HG03432 (cell line): ENCODE measurements around the gene CAMK2G.
A peak's percentile ranks its signal among the peaks of the same experiment; 100 is the strongest.
"Not testable (repeated sequence)": the region's sequence is repeated elsewhere in the genome, so short reads cannot be mapped to it uniquely, and the experiment has no call there.

Source experiments
- ATAC-seq: cut with Tn5 transposase; IDR thresholded peaks from one replicate; pipeline ENCODE4 v1.9.1; 2021; ENCODE audit warnings: mild to moderate bottlenecking, moderate library complexity; ENCODE audit not compliant: unreplicated experiment

CAMK2G gene

GRCh38 chr10:73905256-73906020, 31.1 kb upstream of the CAMK2G start:
- no peak for ATAC-seq

GRCh38 chr10:73902351-73902750, 28.0 kb upstream of the CAMK2G start:
- no peak for ATAC-seq

GRCh38 chr10:73901261-73901660, 26.9 kb upstream of the CAMK2G start:
- no peak for ATAC-seq

GRCh38 chr10:73900064-73900463, 25.7 kb upstream of the CAMK2G start:
- ATAC-seq, result no peak

- no peak for ATAC-seq
These were observed 25.1 kb upstream of the CAMK2G start for GRCh38 chr10:73899423-73899822.

- ATAC-seq, result no peak
These were observed 24.5 kb upstream of the CAMK2G start for GRCh38 chr10:73898730-73899410.

GRCh38 chr10:73897693-73898092, 23.3 kb upstream of the CAMK2G start:
- no peak for ATAC-seq

- not testable (repeated sequence) for ATAC-seq
These were observed 21.0 kb upstream of the CAMK2G start for GRCh38 chr10:73895381-73895780.

- ATAC-seq, result no peak
These were observed 20.1 kb upstream of the CAMK2G start for GRCh38 chr10:73894245-73894971.

GRCh38 chr10:73893426-73893825, 19.1 kb upstream of the CAMK2G start:
- ATAC-seq, result no peak

GRCh38 chr10:73892310-73893030, 18.1 kb upstream of the CAMK2G start:
- no peak for ATAC-seq

- ATAC-seq, result no peak
These were observed 17.2 kb upstream of the CAMK2G start for GRCh38 chr10:73891540-73891939.

- not testable (repeated sequence) for ATAC-seq
These were observed 16.5 kb upstream of the CAMK2G start for GRCh38 chr10:73890830-73891229.

- ATAC-seq, result no peak
These were observed 15.9 kb upstream of the CAMK2G start for GRCh38 chr10:73890261-73890660.

- ATAC-seq, result not testable (repeated sequence)
These were observed 15.1 kb upstream of the CAMK2G start for GRCh38 chr10:73889416-73889815.

GRCh38 chr10:73889014-73889413, 14.7 kb upstream of the CAMK2G start:
- peak; percentile 70 for ATAC-seq

- ATAC-seq, result peak; percentile 10
These were observed 14.2 kb upstream of the CAMK2G start for GRCh38 chr10:73888514-73888913.

- no peak for ATAC-seq
These were observed 13.1 kb upstream of the CAMK2G start for GRCh38 chr10:73887294-73888039.

GRCh38 chr10:73886661-73887293, 12.4 kb upstream of the CAMK2G start:
- ATAC-seq, result no peak

- ATAC-seq, result peak; percentile 68
These were observed 11.8 kb upstream of the CAMK2G start for GRCh38 chr10:73886085-73886529.
